SK-N-MC (cell line): Measurements from ENCODE around the gene ST8SIA4.

Experiments
- EZH2 ChIP-seq: fragments of 200-600 bp; sonication (generic); IDR thresholded peaks from one replicate; pipeline ENCODE4 v1.6.1; 2017; ENCODE audit warnings: antibody characterized with exemption
- FOXP2 ChIP-seq: optimal IDR thresholded peaks from 2 replicates; pipeline ENCODE3; 2011; ENCODE audit warnings: mild to moderate bottlenecking, moderate library complexity; ENCODE audit not compliant: insufficient read depth; ENCODE audit errors: extremely low read length, control extremely low read depth
- POLR2AphosphoS5 ChIP-seq: IDR thresholded peaks from 2 replicates; pipeline ENCODE4 v1.6.1; 2012; ENCODE audit warnings: mild to moderate bottlenecking, low read depth, low read length, borderline replicate concordance

DNA sequence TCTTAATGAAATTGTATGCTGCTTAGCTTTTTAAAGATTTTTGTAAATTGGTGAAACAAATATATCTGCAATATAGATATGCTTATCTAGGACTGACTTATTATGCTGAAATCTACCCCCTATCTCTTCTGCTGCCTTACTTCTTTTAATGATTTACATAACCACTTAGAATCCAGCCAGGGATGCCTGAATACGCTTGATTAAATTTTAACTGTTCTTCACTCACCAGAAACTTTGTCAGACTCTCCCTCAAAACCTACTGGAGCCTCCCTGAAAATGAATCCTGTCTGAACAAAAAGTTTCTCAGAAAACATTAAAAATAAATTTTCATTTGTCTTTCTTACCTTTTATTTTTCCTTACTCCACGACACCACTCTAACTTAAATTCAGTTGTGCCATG, 111.7 kb downstream of the ST8SIA4 start:
- no peak for TF ChIP-seq POLR2AphosphoS5
- no peak for TF ChIP-seq EZH2
- TF ChIP-seq FOXP2: no peak
